HepG2 (cell line): ENCODE measurements around the gene RPL26. TPM values are rescaled to one million over a fixed set of nuclear protein-coding genes. Genes with fewer than 3 reads are reported as not detected.

Experiments used
- ATAC-seq: fragments of 200-7000 bp; cut with Tn5 transposase; 3 replicates; pipeline ENCODE4 v1.9.1; 2020; ENCODE audit warnings: mild to moderate bottlenecking, moderate library complexity
- BruUV-seq: library from RNA; stranded (reverse); fragments of 400-500 nt; replicated peaks from 2 replicates; lab custom pipeline; 2021; lab: Mats Ljungman, UMichigan
- CTCF ChIA-PET: fragments of 300-600 bp; formaldehyde crosslinking; extraction: SDS; loops from one replicate; lab custom pipeline; 2021; ENCODE audit warnings: low total read pairs, inconsistent platforms, low intra/inter-chr PET ratio; lab: Yijun Ruan, JAX
- POLR2A ChIA-PET: fragments of 350-600 bp; sonication (Branson Sonifier 250); formaldehyde crosslinking; loops from one replicate; lab custom pipeline; 2020; ENCODE audit warnings: antibody characterized with exemption, inconsistent platforms; lab: Yijun Ruan, JAX
- DNase-seq: peaks from one replicate; pipeline ENCODE4 v3.0.0-alpha.2; 2015; ENCODE audit warnings: low spot score
- FAIRE-seq: peaks from 3 replicates; lab custom pipeline; 2011; peaks lifted over from hg19 to GRCh38; lab: Jason Lieb, UNC
- H2AFZ ChIP-seq: one replicate; pipeline ENCODE4 v1.6.1; 2011; ENCODE audit warnings: low read length, inconsistent platforms
- H3K27ac ChIP-seq: fragments of 300-600 bp; 3 replicates; pipeline ENCODE4 v1.8.0; 2011; ENCODE audit warnings: mixed run types, mild to moderate bottlenecking, mixed read lengths, low read length, inconsistent platforms; ENCODE audit not compliant: insufficient read depth; ENCODE audit errors: extremely low read length
- H3K27me3 ChIP-seq, 2 experiments: fragments of 200-600 bp in 1 of 2; 2 replicates in 1 of 2; 3 replicates in 1 of 2; pipeline versions ENCODE4 v1.6.0 to v1.8.0; 2011; ENCODE audit warnings: low read length in 2 of 2, mild to moderate bottlenecking in 2 of 2, moderate library complexity in 2 of 2, inconsistent platforms in 1 of 2; ENCODE audit not compliant: insufficient read depth in 2 of 2, control insufficient read depth in 1 of 2
- H3K36me3 ChIP-seq, 2 experiments: fragments of 200-600 bp in 1 of 2; replicated peaks in 1 of 2; 2 replicates in 1 of 2; 3 replicates in 1 of 2; pipeline versions ENCODE4 v1.5.1 to v1.8.0; 2011; ENCODE audit warnings: low read length in 2 of 2, inconsistent platforms in 1 of 2; ENCODE audit not compliant: insufficient read depth in 2 of 2, control insufficient read depth in 1 of 2
- H3K4me1 ChIP-seq: 2 replicates; pipeline ENCODE4 v1.5.1; 2012; ENCODE audit warnings: low read length, inconsistent platforms; ENCODE audit not compliant: insufficient read depth
- H3K4me2 ChIP-seq: 2 replicates; pipeline ENCODE4 v1.6.0; 2011; ENCODE audit warnings: low read depth, low read length, inconsistent platforms
- H3K4me3 ChIP-seq, 3 experiments: fragments of 200-600 bp in 1 of 3; sonication (generic), shearing (Covaris generic) in 1 of 3; replicated peaks in 1 of 3; 2 replicates each; pipeline ENCODE4 v1.5.1; 2011 to 2016; ENCODE audit warnings: low read length in 3 of 3, inconsistent platforms in 2 of 3, low read depth in 2 of 3, mild to moderate bottlenecking in 2 of 3, control low read depth in 1 of 3, mixed read lengths in 1 of 3; ENCODE audit not compliant: insufficient read depth in 1 of 3
- H3K79me2 ChIP-seq: one replicate; pipeline ENCODE4 v1.6.1; 2011; ENCODE audit warnings: low read length, inconsistent platforms; ENCODE audit not compliant: insufficient read depth
- H3K9ac ChIP-seq: 2 replicates; pipeline ENCODE4 v1.6.0; 2011; ENCODE audit warnings: mild to moderate bottlenecking, low read depth, low read length, inconsistent platforms; ENCODE audit not compliant: insufficient read depth
- H3K9me3 ChIP-seq: 2 replicates; pipeline ENCODE4 v1.5.1; 2012; ENCODE audit warnings: mild to moderate bottlenecking, low read length
- H4K20me1 ChIP-seq: 2 replicates; pipeline ENCODE4 v1.6.0; 2011; ENCODE audit warnings: inconsistent platforms, mild to moderate bottlenecking, low read length, moderate library complexity; ENCODE audit not compliant: insufficient read depth
- ZNF512 ChIP-seq: sonication (generic); formaldehyde crosslinking; IDR thresholded peaks from 2 replicates; pipeline ENCODE4 v1.4.0; 2020; ENCODE audit warnings: mild to moderate bottlenecking, missing genetic modification reagents
- WGBS: methylation state at CpG from one replicate; pipeline ENCODE4 v1.1.6; 2017; ENCODE audit warnings: low lambda C conversion rate; 5-methylcytosine and 5-hydroxymethylcytosine counted together
- in situ Hi-C: cut with HindIII; loops from 2 replicates; pipeline ENCODE4 v1.10.0; 2017; ENCODE audit warnings: low pct_unique_long_range_greater_than_20kb; ENCODE audit not compliant: extremely low pct_ligation_motif_present
- intact Hi-C: fragments of 100-400 bp; cut with micrococcal nuclease; formaldehyde crosslinking; loops from one replicate; pipeline ENCODE4 v1.10.0; 2022; ENCODE audit not compliant: unreplicated experiment
- polyA plus RNA-seq, 8 experiments: library from polyadenylated mRNA; depleted of rRNA in 3 of 8; stranded (reverse) in 7 of 8; unstranded in 1 of 8; fragments of >200 nt; fragmentation: Illumina TruSeq in 4 of 8; extraction: Trizol in 4 of 8; gene quantifications; 2 replicates each; pipeline versions ENCODE4 v1.2.1 to v1.2.3, GENCODE V29; 2011 to 2016; ENCODE audit warnings: low read depth in 4 of 8, missing spikeins in 1 of 8, mixed read lengths in 1 of 8; ENCODE audit not compliant: insufficient read depth in 1 of 8
- total RNA-seq, 5 experiments: library from RNA; depleted of rRNA; stranded (reverse); fragments of >200 nt; fragmentation: Illumina TruSeq; extraction: Trizol; gene quantifications; 2 replicates each; pipeline ENCODE4 v1.2.3, GENCODE V29; 2016; ENCODE audit warnings: low read depth in 1 of 5
- TF ChIP-seq, protein P1 (sequence below): sonication (generic); formaldehyde crosslinking; IDR thresholded peaks from 2 replicates; pipeline ENCODE4 v1.4.0; 2020; ENCODE audit warnings: mild to moderate bottlenecking, missing genetic modification reagents, borderline replicate concordance

RPL26 gene
- total and polyA plus RNA-seq, 2 of the 13 experiments (the other 11 are each of a cell fraction or from before 2014, with no cell fraction given), result 2,817 to 3,529 TPM

GRCh38 chr17:8418471-8418870 is 35.5 kb upstream of the RPL26 start:
- no peak for DNase-seq
- in situ Hi-C loops (no loop called here), intact Hi-C loops (no loop called here)
- Histone ChIP-seq H4K20me1 (no peaks in the 10 kb centered on the region), H3K79me2 (no peaks in the 10 kb centered on the region), H3K27ac (no peak overlapping the region), H3K9ac (no peak overlapping the region), H3K4me2 (peak overlapping the region; percentile 56; the same call in 1 of the 2 replicates), H3K9me3 (no peaks in the 10 kb centered on the region), H3K36me3 (no peaks in the 10 kb centered on the region), H2AFZ (no peak overlapping the region), H3K27me3 (no peaks in the 10 kb centered on the region), H3K4me1 (peaks cover 69% of the 10 kb centered on the region), H3K4me3 (no peak overlapping the region)
- no TSS peak for BruUV-seq
- 84% methylated on average over 1 of the region's 1 CpG for WGBS
- ChIA-PET CTCF (no interaction called here), POLR2A (no interaction called here)
- no peak for ATAC-seq
- FAIRE-seq, result no peak
- peak; percentile 93 for TF ChIP-seq ZNF512 (CRISPR knock-in tag)
- TF ChIP-seq, protein P1, sequence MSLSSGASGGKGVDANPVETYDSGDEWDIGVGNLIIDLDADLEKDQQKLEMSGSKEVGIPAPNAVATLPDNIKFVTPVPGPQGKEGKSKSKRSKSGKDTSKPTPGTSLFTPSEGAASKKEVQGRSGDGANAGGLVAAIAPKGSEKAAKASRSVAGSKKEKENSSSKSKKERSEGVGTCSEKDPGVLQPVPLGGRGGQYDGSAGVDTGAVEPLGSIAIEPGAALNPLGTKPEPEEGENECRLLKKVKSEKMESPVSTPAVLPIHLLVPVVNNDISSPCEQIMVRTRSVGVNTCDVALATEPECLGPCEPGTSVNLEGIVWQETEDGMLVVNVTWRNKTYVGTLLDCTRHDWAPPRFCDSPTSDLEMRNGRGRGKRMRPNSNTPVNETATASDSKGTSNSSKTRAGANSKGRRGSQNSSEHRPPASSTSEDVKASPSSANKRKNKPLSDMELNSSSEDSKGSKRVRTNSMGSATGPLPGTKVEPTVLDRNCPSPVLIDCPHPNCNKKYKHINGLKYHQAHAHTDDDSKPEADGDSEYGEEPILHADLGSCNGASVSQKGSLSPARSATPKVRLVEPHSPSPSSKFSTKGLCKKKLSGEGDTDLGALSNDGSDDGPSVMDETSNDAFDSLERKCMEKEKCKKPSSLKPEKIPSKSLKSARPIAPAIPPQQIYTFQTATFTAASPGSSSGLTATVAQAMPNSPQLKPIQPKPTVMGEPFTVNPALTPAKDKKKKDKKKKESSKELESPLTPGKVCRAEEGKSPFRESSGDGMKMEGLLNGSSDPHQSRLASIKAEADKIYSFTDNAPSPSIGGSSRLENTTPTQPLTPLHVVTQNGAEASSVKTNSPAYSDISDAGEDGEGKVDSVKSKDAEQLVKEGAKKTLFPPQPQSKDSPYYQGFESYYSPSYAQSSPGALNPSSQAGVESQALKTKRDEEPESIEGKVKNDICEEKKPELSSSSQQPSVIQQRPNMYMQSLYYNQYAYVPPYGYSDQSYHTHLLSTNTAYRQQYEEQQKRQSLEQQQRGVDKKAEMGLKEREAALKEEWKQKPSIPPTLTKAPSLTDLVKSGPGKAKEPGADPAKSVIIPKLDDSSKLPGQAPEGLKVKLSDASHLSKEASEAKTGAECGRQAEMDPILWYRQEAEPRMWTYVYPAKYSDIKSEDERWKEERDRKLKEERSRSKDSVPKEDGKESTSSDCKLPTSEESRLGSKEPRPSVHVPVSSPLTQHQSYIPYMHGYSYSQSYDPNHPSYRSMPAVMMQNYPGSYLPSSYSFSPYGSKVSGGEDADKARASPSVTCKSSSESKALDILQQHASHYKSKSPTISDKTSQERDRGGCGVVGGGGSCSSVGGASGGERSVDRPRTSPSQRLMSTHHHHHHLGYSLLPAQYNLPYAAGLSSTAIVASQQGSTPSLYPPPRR (CRISPR knock-in tag), result no peak
